HUDEP-2 (cell line): ENCODE data around the gene SDHAF3.
"Not testable (repeated sequence)": the region's sequence is repeated elsewhere in the genome, so short reads cannot be mapped to it uniquely, and the experiment has no call there.

ENCODE experiments used
- DNase-seq, 76 experiments: peaks; one replicate each; lab custom pipeline; 2025; ENCODE audit not compliant: unreplicated experiment in 76 of 76; lab: John Stamatoyannopoulos, UW

Gene SDHAF3

DNA sequence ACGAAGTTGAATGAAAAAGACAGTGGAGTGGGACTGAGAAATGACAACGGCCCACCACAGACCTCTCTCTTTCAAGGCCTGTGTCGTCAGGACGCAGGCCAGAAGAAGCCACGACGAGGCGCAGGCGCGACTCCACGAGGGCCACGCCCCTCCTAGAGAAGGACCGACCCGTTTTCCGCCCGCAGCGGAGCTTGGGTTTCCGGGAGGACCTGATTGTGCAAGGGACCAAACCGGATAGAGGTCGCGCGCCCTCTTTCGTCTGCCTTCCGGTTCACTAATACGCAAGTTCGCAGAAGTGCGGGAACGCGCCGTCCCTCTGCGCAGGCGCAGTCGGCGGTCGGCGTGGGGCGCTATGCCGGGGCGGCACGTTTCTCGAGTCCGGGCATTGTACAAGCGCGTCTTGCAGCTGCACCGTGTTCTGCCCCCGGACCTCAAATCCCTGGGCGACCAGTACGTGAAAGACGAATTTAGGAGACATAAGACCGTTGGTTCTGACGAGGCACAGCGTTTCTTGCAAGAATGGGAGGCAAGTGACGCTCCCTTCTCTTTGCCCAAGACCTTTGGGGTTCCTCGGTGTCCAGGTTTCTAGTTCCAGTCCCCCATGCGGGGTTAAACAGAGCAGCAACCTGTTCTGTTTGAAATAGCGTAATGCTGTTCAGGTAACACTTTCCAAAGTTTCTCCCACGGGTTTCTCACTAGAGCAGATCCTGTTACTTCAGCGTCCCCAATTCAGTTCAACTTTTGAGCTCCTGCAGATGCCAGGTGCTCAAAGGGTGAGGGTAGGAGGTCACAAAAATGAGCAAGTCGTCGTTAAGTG, at the start of gene SDHAF3:
Gene SDHAF3, plus strand, starts transcription at position 327 of the 817 bp plus-strand sequence. Its CDS starts 26 bp downstream, at position 353.
- DNase-seq, result peak; percentile 53 to 98 (median 95)

DNA sequence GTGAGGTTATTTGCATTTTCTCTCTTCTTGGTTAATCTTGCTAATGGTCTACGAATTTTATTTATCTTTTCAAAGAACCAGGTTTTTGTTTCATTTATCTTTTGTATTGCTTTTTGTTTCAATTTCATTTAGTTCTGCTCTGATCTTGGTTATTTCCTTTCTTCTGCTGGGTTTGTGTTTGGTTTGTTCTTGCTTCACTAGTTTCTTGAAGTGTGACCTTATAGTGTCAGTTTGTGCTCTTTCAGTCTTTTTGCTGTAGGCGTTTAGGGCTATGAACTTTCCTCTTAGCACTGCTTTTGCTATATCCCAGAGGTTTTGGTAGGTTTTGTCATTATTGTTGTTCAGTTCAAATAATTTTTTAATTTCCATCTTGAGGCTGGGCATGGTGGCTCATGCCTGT, 45.5 kb upstream of the SDHAF3 start:
- DNase-seq, result not testable (repeated sequence)

DNA sequence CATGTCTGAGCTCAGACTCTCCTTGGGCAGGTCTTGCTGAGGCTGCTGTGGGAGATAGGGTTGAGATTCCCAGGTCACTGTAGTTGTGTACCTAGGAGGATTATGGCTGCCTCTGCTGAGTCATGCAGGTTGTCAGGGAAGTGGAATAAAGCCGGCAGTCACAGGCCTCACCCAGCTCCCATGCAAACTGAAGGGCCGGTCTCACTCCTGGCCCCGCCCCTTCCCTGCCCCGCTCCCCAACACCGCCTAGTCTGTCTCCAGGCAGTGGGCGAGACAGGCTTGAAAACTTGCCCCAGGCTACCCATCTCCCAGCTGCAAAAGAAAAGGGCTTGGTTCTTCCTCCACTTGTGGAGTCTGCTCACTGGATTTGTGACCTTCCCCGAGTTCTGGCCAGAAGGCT, 41.6 kb upstream of the SDHAF3 start:
- DNase-seq, result no peak

DNA sequence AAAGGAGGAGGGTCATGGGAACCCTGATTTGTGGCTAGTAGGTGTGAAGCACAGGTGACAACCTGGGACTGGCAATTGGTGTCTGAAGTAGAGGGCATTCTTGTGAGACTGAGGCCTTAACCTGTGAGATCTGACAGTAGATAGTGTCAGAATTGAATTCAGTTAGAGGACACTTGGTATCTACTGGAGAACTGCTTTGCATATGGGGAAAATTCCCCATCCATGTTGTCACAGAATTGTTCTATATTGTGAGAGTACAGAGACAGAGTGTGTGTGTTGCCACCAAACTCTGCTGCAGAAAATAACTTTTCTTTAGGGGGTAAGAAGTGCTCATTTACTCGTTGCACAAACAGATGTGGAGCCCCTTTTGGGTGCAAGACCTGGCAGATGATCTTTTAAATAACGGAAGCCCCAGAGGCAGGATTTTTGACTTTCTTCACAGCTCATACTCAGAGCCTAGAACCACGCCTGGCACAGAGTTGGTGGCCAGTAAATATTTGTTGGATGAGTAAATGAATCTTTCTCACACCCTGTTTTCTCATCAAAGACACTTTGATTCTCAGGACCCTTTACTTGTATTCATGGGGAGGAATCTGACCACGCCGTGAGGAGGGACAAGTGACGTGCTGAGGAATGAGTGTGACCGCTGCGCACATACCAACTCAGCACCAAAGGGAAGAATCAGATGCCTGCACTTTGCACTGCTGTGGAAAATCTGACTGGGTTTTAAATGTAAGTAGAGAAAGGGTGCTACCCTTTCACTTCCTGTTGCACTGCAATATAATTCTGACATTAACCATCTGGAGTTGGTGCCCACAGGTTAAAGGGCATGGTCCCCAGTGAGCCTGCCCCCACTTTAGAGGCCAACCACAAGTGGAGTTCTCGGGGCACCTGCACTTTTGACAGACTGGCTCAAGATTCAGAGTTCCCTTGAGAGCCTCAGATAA, 39.2 kb upstream of the SDHAF3 start:
- DNase-seq, result no peak

DNA sequence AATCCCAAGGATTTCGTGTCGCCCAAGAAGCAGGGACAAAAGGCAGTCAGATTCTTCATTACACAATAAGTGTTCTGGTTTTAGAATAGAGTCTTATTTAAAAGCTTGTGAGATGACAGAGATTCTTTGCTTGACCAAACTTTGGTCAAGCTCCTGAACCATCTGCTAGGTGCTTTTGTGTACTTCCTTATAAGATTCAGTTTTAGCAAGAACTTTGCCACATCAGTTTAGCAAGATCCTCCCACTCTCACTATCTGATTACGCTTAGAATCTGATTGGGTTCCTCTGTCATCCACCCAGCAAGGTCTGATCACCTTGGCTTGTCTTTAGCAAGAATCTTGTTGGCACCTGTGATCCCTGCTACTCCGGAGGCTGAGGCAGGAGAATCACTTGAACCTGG, 38.2 kb upstream of the SDHAF3 start:
- DNase-seq, result no peak

DNA sequence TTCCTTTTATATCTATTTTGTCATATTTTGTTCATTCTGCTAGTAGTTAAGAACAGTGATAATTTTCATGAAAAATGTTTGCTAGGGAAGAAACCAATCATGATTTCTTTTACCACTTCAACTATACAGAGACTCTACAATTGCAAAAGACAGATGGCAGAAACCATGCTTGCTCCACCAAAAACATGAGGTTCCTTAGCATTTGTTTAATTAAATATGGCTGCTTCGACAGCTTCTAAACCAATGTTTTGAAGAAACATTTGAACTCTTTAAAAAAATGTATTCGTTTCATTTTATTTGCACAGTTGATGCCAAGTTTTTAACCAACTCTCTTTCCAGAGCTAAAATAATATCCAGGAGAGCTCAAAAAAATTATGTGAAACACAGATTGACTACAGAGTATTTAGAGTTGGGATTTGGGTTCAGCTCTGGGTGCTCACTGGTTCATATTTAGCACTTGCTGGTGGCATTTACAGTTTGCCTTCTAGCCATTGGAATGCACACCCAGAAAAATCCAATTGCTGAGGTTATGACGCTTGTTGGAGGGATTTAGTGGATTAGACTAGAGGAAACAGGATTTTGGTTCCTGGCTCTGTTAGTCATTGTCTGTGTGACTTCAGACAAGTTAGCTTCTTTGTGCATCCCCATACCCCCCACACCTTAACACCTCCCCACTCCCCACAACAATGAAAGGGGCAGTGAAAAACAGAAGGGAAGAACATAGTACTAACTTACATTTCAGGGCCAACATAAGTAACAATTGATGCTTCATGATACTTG, 35.8 kb upstream of the SDHAF3 start:
- DNase-seq, result no peak

DNA sequence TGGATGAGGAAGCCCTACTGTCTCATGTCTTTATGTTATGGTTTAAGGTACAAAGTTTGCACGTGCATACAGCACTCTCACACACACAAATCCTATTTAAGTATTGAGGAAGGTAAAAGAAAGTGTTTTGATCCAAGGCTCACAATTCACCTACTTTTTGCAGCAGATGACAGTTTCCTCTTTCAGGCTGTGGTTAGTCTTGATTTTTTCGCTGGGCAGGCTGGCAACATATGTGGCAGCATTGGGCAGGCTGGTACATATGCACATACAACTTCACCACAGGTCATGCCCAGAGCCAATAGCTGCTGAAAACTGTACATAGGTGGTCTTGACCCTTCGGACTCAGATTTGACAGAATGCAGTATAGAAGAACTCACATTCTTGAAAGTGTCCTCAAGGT, 29.1 kb upstream of the SDHAF3 start:
- DNase-seq, result no peak

DNA sequence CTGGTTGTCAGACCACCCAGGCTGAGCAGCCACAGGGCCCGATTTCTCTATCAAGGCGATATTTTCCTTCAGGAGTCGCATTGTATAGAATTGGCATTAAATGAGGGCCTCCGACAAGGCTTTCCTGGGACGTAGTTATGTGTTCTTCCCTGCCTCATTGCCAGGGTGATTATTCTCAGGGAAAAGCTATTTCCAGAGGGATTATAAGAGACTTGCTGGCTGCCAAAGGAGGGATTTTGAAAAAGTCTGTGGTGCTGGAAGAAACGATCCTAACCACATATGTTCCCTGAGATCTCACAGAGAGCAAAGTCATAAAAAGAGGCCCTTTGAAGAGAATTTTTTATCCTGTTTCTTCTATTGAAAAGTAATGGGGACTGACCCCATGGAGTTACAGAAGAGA, 27.7 kb upstream of the SDHAF3 start:
- no peak for DNase-seq

DNA sequence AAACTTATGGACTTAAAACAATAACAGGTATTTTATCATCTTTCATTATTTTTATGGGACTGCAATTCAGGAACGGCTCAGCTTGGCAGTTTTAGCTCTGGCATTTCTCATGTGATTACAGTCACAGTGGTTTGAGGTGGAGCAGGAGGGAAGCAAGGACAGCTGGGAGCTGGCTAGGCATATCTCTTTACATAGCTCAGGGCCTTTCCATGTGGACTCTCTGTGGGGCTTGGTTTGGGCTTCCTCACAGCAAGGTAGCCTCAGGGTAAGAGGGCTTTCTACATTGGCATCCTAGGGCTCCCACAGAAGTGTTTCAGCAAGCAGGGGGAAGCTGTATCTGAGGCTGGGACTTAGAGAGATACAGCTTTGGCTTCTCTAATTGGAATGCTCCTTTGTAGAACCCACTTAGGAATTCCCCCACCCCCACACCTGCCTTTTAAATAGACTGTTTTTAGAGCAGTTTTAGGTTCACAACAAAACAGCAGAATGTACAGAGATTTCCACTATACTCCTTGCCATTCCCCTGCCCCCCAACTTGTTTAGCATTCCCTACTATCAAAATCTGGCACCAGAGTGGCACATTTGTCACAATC, 26.6 kb upstream of the SDHAF3 start:
- DNase-seq, result no peak

DNA sequence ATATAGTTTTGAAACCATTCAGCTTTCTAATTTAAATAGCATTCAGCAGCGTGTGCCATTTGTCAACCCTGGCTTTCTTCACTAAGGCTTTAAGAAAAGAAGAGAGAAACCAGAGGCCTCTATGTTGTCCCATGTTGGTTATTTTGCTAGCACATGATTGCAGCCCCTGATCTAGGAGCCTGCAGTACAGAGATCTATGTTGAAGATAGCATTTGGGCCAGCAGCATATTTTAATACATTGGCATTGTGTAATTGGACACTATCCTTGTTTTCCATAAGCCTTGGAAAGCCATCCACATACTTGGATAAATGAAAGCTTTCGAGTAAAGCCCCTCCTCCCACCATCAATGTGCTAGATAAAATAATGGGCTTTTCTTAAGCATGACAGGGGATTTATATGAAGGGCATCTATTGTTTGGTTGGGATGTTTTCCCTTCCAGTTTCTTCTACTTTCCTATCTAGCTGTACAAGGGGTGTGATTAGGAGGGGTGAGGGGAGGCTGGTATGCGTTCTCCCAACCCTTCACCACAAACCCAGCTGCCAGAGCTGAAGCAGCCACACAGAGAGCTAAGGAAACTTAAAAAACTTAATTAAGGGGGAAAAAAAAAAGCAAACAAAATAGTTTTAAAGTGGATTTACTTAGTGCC, 23.1 kb upstream of the SDHAF3 start:
- no peak for DNase-seq

DNA sequence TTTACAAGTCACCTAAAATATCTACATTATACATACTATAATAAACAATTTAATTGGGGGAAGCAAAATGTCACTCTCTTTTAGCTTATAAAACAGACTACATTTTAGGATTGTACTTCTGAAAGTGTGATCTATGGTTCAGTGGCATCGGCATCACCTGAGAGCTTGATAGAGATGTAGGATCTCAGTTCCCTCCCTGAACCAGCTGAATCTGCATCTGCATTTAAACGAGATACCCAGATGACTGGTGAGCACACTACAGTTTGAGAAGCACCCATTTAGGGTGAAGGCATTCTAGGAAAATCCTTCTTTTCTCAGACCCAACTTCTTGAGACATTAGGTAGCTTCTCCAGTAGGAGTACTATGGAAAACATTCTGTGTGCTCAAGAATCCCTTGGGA, 21.5 kb upstream of the SDHAF3 start:
- no peak for DNase-seq

DNA sequence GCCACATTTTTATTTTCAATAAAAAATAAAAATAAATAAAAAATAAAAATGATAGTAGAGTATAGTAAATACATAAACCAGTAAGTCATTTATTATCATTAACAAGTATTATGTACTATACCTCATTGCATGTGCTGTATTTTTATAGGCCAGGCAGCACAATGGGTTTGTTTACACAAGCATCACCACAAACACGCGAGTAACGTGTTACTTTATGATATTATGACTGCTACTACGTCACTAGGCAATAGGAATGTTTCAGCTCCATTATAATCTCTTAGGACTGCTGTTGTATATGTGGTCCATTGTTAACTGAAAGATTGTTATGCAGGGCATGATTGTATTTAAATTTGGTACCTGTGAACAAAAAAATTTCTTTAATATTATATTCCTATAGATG, 20.8 kb upstream of the SDHAF3 start:
- DNase-seq, result no peak

DNA sequence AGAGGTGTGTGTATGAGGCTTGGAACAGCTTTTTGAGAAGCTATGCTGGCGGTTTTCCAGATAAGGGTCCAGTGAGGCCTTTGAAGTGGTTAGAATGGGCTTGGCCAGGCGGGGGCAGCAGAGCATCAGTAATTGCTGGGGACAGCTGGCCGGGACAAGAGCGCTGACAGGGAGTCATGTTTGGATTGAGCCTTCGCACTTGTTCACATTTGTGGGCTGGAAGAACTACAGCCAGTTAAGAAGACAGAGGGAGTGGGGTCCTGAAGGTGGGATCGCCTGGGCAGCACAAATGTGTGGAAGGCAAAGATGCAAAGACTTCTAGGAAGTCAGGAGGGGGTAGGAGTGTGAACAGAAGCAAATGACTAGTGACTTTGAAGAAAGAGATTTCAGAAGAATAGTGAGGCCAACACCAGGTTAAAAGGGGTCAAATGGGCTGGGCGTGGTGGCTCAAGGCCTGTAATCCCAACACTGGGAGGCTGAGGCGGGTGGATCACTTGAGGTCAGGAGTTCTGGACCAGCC, 12.7 kb upstream of the SDHAF3 start:
- DNase-seq, result peak in 70 of 76 experiments; percentile 10 to 90 (median 66)

DNA sequence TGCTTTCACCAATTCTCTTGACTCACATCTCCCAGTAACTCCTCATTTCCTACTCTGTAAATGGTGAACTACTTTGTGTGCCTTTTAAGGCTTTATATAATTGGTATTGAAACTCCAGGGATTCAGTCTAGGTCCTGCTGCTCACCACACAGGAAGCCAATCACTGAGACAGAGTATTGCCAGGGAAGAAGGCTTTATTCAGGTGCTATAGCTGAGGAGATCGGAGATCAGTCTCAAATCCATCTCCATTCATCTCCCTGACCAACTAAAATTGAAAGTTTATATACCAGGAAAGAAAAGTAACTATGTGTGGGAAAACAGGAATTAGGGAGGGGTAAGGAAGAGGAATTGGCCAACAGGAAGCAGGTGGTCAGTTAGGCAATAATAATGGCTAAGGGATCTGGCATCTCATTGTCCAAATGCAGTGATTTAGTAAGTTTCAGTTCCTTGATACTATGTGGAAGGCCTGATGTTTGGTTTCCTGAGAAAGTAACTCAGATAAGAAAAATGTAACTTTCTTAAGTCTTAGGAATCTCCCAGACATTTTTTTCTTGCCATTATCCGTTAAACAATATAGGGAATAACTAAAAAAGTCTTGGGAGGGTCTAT, 10.2 kb upstream of the SDHAF3 start:
- DNase-seq, result no peak

DNA sequence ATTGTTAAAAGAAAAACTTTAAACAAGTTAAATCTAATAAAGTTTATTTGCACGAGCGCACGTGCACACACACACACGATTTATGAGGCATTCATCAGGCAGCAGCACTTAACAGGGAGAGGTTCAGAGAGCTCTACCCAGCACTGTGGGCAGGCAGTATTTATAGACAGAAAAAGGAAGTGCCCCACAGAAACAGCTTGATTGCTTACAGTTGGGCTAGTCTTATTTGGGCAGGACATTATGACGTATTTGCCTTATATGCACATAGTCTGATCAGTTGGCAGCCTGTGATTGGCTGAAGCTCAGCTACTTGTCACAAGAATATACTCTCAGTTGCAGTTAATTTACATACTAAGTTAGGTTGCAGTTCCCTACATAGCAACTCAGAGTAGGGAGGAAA, 1.2 kb upstream of the SDHAF3 start:
- DNase-seq, result no peak

DNA sequence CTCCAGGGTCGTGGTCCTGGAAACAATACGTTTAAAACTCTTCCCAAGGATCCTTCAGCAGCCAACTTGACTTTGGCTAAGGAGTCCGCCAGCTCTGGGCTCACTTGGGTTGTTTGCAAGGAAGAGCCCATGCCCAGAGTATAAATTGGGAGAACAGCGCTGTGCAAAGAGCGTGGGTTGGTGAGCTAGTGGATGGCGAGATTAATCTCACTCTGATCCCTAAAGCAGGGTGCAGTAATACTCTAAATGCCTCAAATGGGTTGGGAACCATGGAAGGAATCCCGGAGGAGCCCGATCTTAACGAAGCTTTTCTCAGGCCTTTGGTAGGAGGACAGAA, 495 bp upstream of the SDHAF3 start:
- no peak for DNase-seq

DNA sequence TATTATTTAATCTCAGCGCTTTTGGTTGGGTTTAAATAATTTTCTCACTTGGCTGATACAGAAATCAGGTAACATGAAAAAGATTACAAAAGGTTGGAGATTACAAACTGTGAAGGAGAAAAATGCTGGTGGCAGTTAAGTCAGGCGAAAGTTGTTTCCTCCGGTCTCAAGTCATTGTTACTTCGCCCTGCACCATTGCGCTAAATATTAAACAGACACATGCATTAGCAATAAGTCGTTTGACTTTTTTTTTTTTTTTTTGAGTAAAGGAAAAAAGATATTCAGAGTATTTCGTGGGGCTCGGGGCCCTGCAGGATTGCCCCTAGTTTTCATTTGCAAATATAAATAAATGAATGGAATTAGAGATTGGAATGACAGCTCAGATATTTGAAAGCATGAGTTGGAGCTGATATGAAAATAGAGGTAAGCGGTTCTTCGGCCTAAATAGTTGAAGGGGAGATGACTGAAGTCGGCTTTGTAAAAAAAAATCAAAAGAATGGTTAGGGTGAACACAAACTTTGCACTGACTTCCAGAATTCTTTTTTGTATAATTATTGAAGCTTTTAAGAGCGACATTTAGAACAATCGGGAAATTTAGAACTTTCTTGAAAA, 914 bp downstream of the SDHAF3 start:
- DNase-seq, result peak in 8 of 76 experiments; percentile 2 to 31 (median 8)

DNA sequence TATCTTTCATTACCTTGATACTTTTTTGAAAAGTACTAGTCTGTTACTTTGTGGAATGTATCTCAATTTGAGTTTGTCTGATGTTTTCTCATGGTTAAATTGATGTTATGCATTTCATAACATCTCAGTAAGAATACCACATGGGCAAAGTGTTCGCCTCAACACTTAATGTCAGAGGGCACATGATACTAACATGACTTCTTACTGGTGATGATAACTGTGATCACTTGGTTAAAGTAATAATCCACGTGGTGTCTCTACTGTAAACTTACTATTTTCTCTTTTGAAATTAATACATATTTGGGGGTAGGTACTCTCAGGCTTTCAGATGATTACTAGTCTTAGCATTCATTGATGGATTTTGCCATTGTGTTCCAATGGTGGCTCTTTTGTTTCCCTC, 2.2 kb downstream of the SDHAF3 start:
- DNase-seq, result no peak
